BLaER1 (cell line): ENCODE measurements around the gene IPCEF1.
A peak's percentile ranks its signal among the peaks of the same experiment; 100 is the strongest.
"Not testable (repeated sequence)": the region's sequence is repeated elsewhere in the genome, so short reads cannot be mapped to it uniquely, and the experiment has no call there.

ENCODE experiments used
- H3K27ac ChIP-seq: shearing (Covaris generic); formaldehyde crosslinking; 2 replicates; pipeline ENCODE4 v1.8.1; 2022
- H3K27me3 ChIP-seq: shearing (Covaris generic); formaldehyde crosslinking; 2 replicates; pipeline ENCODE4 v1.8.1; 2022
- H3K36me3 ChIP-seq: shearing (Covaris generic); formaldehyde crosslinking; 2 replicates; pipeline ENCODE4 v1.8.1; 2022
- H3K4me1 ChIP-seq: shearing (Covaris generic); formaldehyde crosslinking; 2 replicates; pipeline ENCODE4 v1.8.1; 2022
- H3K4me2 ChIP-seq: shearing (Covaris generic); formaldehyde crosslinking; 2 replicates; pipeline ENCODE4 v1.8.1; 2022
- H3K4me3 ChIP-seq: shearing (Covaris generic); formaldehyde crosslinking; 2 replicates; pipeline ENCODE4 v1.8.1; 2022
- H3K9ac ChIP-seq: shearing (Covaris generic); formaldehyde crosslinking; 2 replicates; pipeline ENCODE4 v1.8.1; 2022
- H3K9me3 ChIP-seq: shearing (Covaris generic); formaldehyde crosslinking; 2 replicates; pipeline ENCODE4 v1.8.1; 2022
- H4K20me1 ChIP-seq: shearing (Covaris generic); formaldehyde crosslinking; 2 replicates; pipeline ENCODE4 v1.8.1; 2022
- Cebpa-rat ChIP-seq: shearing (Covaris generic); IDR thresholded peaks from 2 replicates; pipeline ENCODE4 v1.8.1; 2022

Gene IPCEF1

DNA sequence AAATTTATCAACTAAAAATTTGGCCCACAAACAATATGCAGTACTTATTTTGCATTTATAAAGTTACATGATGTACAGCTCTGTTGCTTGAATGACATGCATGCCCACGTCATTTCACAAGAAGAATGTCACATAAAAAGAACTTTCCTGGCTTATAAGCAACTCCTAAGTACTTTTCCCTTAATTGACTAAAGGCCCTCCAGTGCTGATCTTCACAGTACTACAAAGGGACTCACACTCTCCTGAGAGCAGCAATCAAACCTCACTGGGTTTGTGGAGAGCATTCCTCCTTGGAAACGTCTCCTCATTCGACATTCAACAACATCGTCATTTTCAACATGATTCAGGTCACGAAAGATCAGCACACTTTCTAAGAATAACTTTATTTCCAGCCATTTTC, 111.1 kb downstream of the IPCEF1 start:
- Histone ChIP-seq H3K4me2 (no peak overlapping the region), H3K9me3 (peaks cover 17% of the 10 kb centered on the region), H4K20me1 (no peaks in the 10 kb centered on the region), H3K9ac (no peak overlapping the region), H3K36me3 (0 out of 2 replicates have a peak, but pooled peaks cover 9% of the 10 kb centered on the region), H3K27ac (no peak overlapping the region), H3K4me1 (peaks cover 40% of the 10 kb centered on the region), H3K27me3 (no peaks in the 10 kb centered on the region), H3K4me3 (no peak overlapping the region)
- no peak for TF ChIP-seq Cebpa-rat

DNA sequence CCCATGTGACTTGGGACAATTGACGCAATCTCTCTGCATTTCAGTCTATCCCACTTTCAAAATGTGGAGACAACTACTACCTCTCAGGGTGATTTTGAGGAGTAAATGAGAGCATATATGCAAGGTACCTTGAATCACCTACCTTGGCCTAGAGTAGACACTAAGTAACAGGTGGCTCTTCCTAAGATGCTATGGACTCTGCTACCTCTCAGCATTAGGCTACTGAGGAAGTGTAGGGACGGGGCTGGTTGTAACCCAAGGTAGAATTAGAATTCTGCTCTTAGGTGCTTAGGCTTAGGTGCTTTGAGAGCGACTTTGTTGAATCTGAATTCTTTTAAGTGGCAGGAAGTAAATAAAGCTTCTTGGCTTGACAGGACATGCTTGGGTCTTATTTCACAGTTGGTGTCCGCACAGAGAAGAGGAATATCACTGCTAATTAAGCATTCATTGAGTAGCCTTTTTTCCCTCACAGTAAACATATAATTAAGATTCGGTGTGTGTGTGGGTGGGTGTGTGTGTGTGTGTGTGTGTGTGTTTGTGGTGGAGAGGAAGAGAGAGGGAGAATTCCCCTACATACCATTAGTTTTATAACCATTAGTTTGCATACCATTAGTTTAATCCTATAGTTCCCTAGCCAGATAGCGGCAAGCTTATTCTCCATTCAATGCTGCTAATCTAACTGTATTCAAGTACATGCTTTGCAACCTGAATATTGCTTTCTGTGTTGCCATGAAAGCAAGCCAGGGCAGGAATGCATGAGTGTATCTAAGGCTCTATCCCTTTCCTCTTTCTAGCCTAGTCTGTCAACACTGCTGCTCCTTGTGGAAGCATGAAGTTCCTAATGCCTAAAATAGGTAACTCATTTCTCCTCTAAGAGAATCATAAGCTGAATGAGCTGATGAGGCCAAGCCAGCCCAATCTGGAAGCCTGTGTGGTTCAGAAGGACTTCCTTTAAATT, 112.5 kb downstream of the IPCEF1 start:
- Histone ChIP-seq H3K4me2 (no peak overlapping the region), H3K27me3 (no peaks in the 10 kb centered on the region), H3K27ac (no peak overlapping the region), H4K20me1 (no peaks in the 10 kb centered on the region), H3K4me1 (peaks cover 26% of the 10 kb centered on the region), H3K9me3 (peaks cover 17% of the 10 kb centered on the region), H3K4me3 (no peak overlapping the region), H3K36me3 (0 out of 2 replicates have a peak, but pooled peaks cover 9% of the 10 kb centered on the region), H3K9ac (no peak overlapping the region)
- TF ChIP-seq Cebpa-rat = no peak

GRCh38 chr6:154242617-154243357, 113.8 kb downstream of the IPCEF1 start:
- Histone ChIP-seq H3K4me2 (no peak overlapping the region), H4K20me1 (no peaks in the 10 kb centered on the region), H3K9me3 (peaks cover 17% of the 10 kb centered on the region), H3K9ac (no peak overlapping the region), H3K4me3 (no peak overlapping the region), H3K36me3 (0 out of 2 replicates have a peak, but pooled peaks cover 9% of the 10 kb centered on the region), H3K27me3 (no peaks in the 10 kb centered on the region), H3K4me1 (peaks cover 16% of the 10 kb centered on the region), H3K27ac (no peak overlapping the region)
- no peak for TF ChIP-seq Cebpa-rat

DNA sequence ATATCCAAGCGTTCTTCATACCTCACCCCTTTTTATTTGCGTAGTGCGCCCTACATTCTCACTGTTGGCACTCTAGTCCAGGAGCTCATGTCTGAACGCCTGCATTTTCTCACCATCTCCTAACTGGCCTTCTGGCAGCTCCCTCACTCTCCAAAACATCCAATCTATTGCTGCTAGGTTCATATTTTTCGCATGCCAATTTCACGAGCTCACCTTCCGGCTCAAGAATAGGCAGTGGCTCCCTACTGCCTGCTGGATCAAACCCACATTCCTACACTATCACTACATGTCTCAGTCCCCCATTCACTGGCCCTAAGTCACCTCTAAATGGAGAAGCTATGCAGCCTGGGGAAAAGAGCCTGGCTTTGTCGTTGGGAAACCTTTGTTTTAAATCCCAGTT, 115.0 kb downstream of the IPCEF1 start:
- H3K27me3 ChIP-seq = no peaks in the 10 kb centered on the region
- no peak for TF ChIP-seq Cebpa-rat
- H3K36me3 ChIP-seq = 0 out of 2 replicates have a peak, but pooled peaks cover 9% of the 10 kb centered on the region
- H3K4me2 ChIP-seq = no peak overlapping the region
- H3K27ac ChIP-seq = no peak overlapping the region
- peaks cover 17% of the 10 kb centered on the region for H3K9me3 ChIP-seq
- no peak overlapping the region for H3K9ac ChIP-seq
- H3K4me3 ChIP-seq = no peak overlapping the region
- peaks cover 4% of the 10 kb centered on the region for H3K4me1 ChIP-seq
- H4K20me1 ChIP-seq = no peaks in the 10 kb centered on the region

DNA sequence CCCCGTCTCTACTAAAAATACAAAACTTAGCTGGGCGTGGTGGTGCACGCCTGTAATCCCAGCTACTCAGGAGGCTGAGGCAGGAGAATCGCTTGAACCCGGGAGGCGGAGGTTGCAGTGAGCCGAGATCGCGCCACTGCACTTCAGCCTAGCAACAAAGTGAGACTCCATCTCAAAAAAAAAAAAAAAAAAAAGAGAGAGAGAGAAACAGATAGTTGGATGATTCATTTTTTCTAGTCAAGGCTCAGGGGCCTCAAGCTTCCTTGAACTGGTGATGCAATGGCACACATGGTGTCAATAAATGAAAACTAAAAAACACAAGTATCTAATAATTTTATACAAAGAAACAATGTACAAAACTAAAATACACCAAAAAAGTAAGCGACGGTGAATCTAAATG, 115.5 kb downstream of the IPCEF1 start:
- H3K27me3 ChIP-seq, H3K4me3 ChIP-seq, H3K4me1 ChIP-seq, H3K27ac ChIP-seq, H3K9ac ChIP-seq, H3K4me2 ChIP-seq, H3K36me3 ChIP-seq, H4K20me1 ChIP-seq: not testable (repeated sequence)
- peaks cover 17% of the 10 kb centered on the region for H3K9me3 ChIP-seq

DNA sequence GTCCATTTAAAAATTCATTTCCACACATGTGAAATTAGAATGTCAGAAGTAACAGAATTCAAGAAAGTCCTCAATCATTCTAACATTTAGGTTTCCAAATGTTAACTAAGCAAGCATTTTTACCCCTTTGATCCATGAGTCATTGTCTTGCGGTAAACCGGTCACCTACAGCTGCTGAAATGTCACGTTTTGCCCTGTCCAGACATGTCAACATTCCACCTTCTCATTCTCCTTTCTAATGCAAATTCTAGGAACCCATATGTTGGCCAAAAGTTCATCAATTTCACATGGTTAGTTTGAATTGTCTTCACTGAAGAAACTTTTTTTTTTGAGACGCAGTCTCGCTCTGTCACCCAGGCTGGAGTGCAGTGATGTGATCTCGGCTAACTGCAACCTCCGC, 117.2 kb downstream of the IPCEF1 start:
- TF ChIP-seq Cebpa-rat = no peak
- Histone ChIP-seq H3K9ac (no peak overlapping the region), H4K20me1 (no peaks in the 10 kb centered on the region), H3K27me3 (no peaks in the 10 kb centered on the region), H3K36me3 (0 out of 2 replicates have a peak, but pooled peaks cover 9% of the 10 kb centered on the region), H3K4me2 (no peak overlapping the region), H3K9me3 (peaks cover 21% of the 10 kb centered on the region), H3K27ac (no peak overlapping the region), H3K4me1 (peaks cover 9% of the 10 kb centered on the region), H3K4me3 (no peak overlapping the region)

DNA sequence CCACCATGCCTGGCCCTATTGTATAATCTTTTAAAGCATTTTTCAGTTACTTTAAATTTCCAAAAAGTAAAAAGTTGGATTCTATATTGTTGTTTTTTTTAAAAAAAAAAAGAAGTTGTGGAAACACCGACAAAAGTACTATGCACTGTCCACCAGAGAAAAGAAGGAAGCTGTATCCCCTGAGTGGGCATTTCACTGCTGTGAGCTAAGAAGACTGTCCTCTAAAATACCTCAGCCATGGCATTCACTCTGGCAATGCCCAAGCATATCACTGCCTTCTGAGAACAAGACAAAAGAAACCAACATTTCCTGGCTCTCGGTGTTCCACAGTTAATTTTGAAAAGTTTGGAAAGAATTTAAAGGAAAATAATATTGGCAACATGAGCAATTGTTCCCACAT, 117.8 kb downstream of the IPCEF1 start:
- H3K4me3 ChIP-seq = no peak overlapping the region
- 0 out of 2 replicates have a peak, but pooled peaks cover 9% of the 10 kb centered on the region for H3K36me3 ChIP-seq
- peaks cover 19% of the 10 kb centered on the region for H3K9me3 ChIP-seq
- H3K4me2 ChIP-seq = no peak overlapping the region
- H3K27ac ChIP-seq = no peak overlapping the region
- no peak overlapping the region for H3K9ac ChIP-seq
- H3K27me3 ChIP-seq = no peaks in the 10 kb centered on the region
- no peak for TF ChIP-seq Cebpa-rat
- H4K20me1 ChIP-seq = no peaks in the 10 kb centered on the region
- peaks cover 14% of the 10 kb centered on the region for H3K4me1 ChIP-seq

DNA sequence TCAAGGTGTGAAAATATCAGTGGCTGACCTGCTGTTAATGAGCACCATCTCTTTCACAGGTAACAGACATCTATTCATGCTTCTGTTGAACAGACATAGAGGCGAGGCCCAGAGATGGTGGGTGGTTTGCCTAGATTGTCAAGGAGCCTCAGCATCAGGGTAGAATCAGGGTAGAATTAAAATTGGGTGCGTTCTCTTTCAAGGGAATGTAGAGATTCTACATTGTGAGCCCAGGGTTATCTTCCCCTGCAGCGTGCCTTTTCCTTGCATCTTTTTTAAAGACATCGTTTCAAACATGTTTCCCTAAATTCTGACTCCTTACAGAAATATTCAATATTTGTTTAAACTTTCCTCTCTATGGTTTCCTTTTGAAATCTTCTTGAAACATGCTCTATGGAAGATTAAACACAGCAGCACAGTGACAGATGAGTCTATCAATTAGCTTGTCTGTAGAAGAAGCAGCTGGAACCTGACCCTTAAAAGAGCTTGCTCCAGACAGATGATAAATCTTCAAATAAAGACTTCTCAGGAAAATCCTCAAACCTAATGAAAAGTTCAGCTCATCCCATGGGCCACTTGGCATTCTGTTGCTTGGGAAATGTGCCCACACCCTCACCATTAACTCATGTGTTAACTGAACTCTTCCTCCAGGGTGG, 119.8 kb downstream of the IPCEF1 start:
- Histone ChIP-seq H3K9ac (no peak overlapping the region), H3K9me3 (peaks cover 6% of the 10 kb centered on the region; the same call in 1 of the 2 replicates), H3K27ac (no peak overlapping the region), H3K4me3 (no peak overlapping the region), H3K36me3 (no peaks in the 10 kb centered on the region), H4K20me1 (no peaks in the 10 kb centered on the region), H3K4me1 (peaks cover 27% of the 10 kb centered on the region), H3K4me2 (no peak overlapping the region), H3K27me3 (no peaks in the 10 kb centered on the region)
- no peak for TF ChIP-seq Cebpa-rat

DNA sequence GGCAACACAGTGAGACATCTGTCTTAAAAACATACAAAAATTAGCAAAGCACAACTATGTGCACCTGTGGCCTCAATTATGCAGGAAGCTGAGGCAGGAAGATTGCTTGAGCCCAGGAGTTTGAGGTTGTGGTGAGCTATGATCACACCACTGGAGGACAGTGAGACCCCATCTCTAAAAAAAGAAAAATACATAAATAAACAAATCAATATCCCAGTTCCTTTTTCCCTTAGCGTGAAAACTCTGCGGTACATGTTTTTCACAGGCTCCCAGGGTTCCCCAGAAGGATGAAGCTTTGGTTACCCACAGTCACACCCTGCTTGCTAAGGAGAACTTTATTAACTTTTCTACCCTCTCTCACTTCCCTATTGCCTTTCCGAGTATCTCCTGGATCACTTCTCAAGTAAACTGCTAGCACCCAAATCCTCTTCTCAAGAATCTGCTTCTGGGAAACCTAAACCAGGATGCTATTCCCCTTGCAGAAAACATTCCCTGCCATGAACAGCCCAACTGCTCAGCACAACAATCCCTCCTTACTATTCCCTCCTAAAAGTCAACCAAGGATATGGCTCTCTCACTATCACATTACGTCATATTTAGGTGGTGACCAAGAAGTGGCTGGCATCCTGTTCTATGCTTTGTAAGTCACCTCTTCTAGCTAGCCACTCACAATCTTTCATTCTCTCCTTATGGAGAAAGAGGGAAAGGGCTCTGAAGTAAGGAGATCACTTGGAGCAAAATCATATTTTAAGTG, 122.4 kb downstream of the IPCEF1 start:
- H3K36me3 ChIP-seq = no peaks in the 10 kb centered on the region; the same call in 1 of the 2 replicates
- no peak overlapping the region; the same call in 1 of the 2 replicates for H3K9ac ChIP-seq

More for the DNA sequence above, 122.4 kb downstream of the IPCEF1 start:
- Histone ChIP-seq H3K4me1 (peaks cover 27% of the 10 kb centered on the region), H3K27ac (peak overlapping the region; percentile 69; the same call in 1 of the 2 replicates), H3K9me3 (peaks cover 4% of the 10 kb centered on the region; the same call in 1 of the 2 replicates), H4K20me1 (no peaks in the 10 kb centered on the region), H3K27me3 (no peaks in the 10 kb centered on the region), H3K4me3 (no peak overlapping the region; the same call in 1 of the 2 replicates), H3K4me2 (peak overlapping the region; percentile 72)
- no peak for TF ChIP-seq Cebpa-rat
